GM10248 (cell line): Measurements from ENCODE around the gene NDUFS8.
A peak's percentile ranks its signal among the peaks of the same experiment; 100 is the strongest.

ENCODE experiments used
- CTCF ChIA-PET: fragments of 300-600 bp; sonication (Branson Sonifier 250); formaldehyde crosslinking; extraction: SDS; loops from one replicate; lab custom pipeline; 2021; ENCODE audit warnings: antibody characterized with exemption; lab: Yijun Ruan, JAX
- POLR2A ChIA-PET: fragments of 350-650 bp; sonication (Branson Sonifier 250); formaldehyde crosslinking; extraction: SDS; loops from one replicate; lab custom pipeline; 2020; ENCODE audit warnings: antibody characterized with exemption; lab: Yijun Ruan, JAX
- DNase-seq: peaks from one replicate; pipeline ENCODE4 v3.0.0; 2012; ENCODE audit errors: extremely low spot score
- TF ChIP-seq, protein P1 (sequence below): IDR thresholded peaks from 2 replicates; pipeline ENCODE4 v1.5.1; 2012; ENCODE audit warnings: mild to moderate bottlenecking, low read depth; ENCODE audit errors: extremely low read depth, missing control alignments, control extremely low read depth

The NDUFS8 gene

DNA sequence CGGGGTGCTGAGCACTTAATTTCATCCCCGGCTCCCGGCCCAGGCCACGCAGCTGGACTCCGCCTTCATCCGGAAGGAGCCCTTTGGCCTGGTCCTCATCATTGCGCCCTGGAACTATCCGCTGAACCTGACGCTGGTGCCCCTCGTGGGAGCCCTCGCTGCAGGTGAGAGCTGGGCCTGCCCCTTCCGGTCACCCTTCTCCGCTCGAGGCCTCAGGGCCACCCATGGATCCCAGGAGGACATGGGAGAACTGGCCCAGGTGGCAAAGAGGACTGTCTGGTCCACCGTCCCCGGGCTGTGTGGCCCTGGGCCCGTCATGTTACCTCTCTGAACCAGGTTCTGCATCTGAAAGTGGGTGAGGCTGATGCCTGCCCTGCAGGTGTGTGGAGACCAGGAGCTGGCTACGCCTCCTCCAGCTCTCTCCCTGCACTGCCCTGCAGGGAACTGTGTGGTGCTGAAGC is 11.7 kb upstream of the NDUFS8 start:
- ChIA-PET CTCF (interaction anchor here (1.4 kb wide), 1 partner anchor 9 kb away, joined by 3 read pairs; no protein-coding TSS in a partner anchor), POLR2A (interaction anchor here (0.6 kb wide), 1 partner anchor 28 kb away, joined by 3 read pairs; no protein-coding TSS in a partner anchor)
- TF ChIP-seq, protein P1, sequence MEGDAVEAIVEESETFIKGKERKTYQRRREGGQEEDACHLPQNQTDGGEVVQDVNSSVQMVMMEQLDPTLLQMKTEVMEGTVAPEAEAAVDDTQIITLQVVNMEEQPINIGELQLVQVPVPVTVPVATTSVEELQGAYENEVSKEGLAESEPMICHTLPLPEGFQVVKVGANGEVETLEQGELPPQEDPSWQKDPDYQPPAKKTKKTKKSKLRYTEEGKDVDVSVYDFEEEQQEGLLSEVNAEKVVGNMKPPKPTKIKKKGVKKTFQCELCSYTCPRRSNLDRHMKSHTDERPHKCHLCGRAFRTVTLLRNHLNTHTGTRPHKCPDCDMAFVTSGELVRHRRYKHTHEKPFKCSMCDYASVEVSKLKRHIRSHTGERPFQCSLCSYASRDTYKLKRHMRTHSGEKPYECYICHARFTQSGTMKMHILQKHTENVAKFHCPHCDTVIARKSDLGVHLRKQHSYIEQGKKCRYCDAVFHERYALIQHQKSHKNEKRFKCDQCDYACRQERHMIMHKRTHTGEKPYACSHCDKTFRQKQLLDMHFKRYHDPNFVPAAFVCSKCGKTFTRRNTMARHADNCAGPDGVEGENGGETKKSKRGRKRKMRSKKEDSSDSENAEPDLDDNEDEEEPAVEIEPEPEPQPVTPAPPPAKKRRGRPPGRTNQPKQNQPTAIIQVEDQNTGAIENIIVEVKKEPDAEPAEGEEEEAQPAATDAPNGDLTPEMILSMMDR: no peak
- no peak for DNase-seq

DNA sequence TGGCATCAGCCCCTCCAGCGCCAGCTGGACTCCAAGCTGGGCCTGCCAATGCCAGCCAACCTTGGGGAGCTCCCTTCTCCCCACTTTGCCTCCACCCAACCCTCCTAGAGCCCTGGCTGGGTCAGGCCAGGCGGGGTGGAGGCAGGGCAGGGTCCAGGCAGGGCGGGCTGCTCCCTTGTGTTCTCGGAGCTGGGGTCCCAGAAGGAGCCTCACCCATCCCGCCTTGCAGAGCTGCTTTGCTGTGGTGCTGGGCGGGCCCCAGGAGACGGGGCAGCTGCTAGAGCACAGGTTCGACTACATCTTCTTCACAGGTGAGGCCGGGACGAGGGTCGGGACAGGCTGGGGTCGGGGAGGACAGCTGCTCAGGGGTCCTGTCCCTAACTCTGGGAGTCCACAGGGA is 11.0 kb upstream of the NDUFS8 start:
- CTCF ChIA-PET: interaction anchor here (1.4 kb wide), 1 partner anchor 10 kb away, joined by 3 read pairs; no protein-coding TSS in a partner anchor

DNA sequence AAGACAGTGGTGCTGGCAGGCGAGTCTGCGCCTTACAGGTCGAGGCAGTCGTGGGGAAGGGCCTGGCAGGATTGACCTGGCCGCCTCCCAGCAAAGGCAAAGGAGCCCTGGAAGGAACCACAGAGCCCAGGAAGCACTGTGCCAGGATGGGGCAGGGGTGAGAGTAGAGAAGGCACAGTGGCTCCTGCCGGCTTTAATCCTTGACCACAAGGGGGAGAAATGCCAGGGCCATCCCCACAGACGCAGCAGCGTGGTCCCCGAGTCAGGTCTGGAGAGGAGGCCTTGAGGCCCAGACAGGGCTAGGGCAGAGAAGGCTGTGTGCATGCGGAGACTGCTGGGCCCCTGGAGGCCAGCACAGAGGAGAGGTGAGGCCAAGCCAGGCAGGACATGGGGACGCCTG is 9.9 kb upstream of the NDUFS8 start:
- ChIA-PET CTCF (no interaction called here), POLR2A (no interaction called here)
- TF ChIP-seq, protein P1: peak; percentile 14
- no peak for DNase-seq

More for the DNA sequence above, 11.0 kb upstream of the NDUFS8 start:
- TF ChIP-seq, protein P1: no peak
- POLR2A ChIA-PET: no interaction called here
- no peak for DNase-seq

DNA sequence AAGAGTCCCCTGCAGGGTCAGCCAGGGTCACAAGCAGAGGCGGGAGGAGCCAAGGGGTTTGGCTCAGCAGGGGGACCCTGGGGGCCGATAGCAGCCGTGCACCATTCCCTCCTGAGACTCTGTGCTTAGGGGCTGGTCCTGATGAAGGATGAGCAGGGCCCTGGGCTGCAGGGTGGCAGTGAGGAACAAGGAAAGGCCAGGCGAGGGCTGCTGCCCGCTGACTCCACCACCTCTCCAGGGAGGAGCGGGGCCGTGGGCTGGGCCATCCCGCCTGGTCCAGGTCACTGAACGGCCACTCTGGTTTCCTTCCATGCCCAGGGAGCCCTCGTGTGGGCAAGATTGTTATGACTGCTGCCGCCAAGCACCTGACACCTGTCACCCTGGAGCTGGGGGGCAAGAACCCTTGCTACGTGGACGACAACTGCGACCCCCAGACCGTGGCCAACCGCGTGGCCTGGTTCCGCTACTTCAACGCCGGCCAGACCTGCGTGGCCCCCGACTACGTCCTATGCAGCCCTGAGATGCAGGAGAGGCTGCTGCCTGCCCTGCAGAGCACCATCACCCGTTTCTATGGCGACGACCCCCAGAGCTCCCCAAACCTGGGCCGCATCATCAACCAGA is 9.2 kb upstream of the NDUFS8 start:
- TF ChIP-seq, protein P1: no peak
- CTCF ChIA-PET: interaction anchor here (1.2 kb wide), 1 partner anchor 12 kb away, joined by 4 read pairs; no protein-coding TSS in a partner anchor
- POLR2A ChIA-PET: no interaction called here
- no peak for DNase-seq

DNA sequence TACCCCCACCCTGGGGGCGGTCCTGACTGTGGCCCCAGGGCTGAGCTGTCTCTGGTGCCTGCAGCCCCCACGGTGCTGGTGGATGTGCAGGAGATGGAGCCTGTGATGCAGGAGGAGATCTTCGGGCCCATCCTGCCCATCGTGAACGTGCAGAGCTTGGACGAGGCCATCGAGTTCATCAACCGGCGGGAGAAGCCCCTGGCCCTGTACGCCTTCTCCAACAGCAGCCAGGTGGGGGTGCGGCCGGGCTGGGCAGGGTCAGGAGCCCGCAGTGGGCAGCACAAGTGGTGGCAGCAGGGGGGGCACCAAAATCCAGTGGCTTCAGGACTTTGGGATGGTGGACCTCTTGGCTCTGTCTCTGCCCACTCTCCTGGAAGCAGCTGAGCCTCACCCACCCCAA is 8.0 kb upstream of the NDUFS8 start:
- TF ChIP-seq, protein P1: no peak
- ChIA-PET CTCF (interaction anchor here (1.1 to 1.2 kb wide), 2 partner anchors 13 to 187 kb away, joined by 3 to 4 read pairs; no protein-coding TSS in a partner anchor), POLR2A (interaction anchor here (0.5 kb wide), 1 partner anchor 14 kb away, joined by 3 read pairs; no protein-coding TSS in a partner anchor)
- DNase-seq: no peak

DNA sequence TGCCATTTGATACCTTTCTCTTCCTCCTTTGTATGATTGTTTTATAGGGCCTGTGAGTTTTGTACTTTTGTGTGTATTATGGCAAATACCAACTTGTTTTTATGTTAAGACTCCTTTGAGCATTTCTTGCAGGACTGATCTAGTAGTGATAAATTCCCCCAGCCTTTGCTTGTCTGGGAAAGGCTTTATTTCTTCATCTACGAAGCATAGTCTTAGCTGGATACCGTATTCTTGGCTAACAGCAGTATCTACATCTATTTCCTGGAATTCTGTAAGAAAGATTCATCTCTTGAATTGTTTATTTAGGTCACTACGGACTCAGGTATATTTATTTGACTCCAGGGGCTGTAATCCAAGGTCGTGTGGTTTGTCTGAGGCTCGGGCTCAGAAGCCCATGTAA is 6.0 kb upstream of the NDUFS8 start:
- TF ChIP-seq, protein P1: no peak
- ChIA-PET POLR2A (interaction anchor here (0.5 to 0.8 kb wide), 2 partner anchors 9 to 48 kb away, joined by 3 to 5 read pairs; no protein-coding TSS in a partner anchor), CTCF (no interaction called here)
- DNase-seq: no peak
